ENCODE data around the gene FOXP4.

Gene FOXP4

GRCh38 chr6:41531591-41532582, 14.3 kb upstream of the FOXP4 start:
- TF ChIP-seq, protein P1, sequence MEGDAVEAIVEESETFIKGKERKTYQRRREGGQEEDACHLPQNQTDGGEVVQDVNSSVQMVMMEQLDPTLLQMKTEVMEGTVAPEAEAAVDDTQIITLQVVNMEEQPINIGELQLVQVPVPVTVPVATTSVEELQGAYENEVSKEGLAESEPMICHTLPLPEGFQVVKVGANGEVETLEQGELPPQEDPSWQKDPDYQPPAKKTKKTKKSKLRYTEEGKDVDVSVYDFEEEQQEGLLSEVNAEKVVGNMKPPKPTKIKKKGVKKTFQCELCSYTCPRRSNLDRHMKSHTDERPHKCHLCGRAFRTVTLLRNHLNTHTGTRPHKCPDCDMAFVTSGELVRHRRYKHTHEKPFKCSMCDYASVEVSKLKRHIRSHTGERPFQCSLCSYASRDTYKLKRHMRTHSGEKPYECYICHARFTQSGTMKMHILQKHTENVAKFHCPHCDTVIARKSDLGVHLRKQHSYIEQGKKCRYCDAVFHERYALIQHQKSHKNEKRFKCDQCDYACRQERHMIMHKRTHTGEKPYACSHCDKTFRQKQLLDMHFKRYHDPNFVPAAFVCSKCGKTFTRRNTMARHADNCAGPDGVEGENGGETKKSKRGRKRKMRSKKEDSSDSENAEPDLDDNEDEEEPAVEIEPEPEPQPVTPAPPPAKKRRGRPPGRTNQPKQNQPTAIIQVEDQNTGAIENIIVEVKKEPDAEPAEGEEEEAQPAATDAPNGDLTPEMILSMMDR (conservative IDR thresholded peaks at IDR 0.05): no peak
- TF ChIP-seq ZFX (IDR thresholded peaks at IDR 0.05): no peak
- no peak overlapping the region for H3K27ac ChIP-seq

GRCh38 chr6:41535766-41536165, 10.4 kb upstream of the FOXP4 start:
- TF ChIP-seq, protein P1 (conservative IDR thresholded peaks at IDR 0.05): no peak
- TF ChIP-seq ZFX (IDR thresholded peaks at IDR 0.05): no peak

DNA sequence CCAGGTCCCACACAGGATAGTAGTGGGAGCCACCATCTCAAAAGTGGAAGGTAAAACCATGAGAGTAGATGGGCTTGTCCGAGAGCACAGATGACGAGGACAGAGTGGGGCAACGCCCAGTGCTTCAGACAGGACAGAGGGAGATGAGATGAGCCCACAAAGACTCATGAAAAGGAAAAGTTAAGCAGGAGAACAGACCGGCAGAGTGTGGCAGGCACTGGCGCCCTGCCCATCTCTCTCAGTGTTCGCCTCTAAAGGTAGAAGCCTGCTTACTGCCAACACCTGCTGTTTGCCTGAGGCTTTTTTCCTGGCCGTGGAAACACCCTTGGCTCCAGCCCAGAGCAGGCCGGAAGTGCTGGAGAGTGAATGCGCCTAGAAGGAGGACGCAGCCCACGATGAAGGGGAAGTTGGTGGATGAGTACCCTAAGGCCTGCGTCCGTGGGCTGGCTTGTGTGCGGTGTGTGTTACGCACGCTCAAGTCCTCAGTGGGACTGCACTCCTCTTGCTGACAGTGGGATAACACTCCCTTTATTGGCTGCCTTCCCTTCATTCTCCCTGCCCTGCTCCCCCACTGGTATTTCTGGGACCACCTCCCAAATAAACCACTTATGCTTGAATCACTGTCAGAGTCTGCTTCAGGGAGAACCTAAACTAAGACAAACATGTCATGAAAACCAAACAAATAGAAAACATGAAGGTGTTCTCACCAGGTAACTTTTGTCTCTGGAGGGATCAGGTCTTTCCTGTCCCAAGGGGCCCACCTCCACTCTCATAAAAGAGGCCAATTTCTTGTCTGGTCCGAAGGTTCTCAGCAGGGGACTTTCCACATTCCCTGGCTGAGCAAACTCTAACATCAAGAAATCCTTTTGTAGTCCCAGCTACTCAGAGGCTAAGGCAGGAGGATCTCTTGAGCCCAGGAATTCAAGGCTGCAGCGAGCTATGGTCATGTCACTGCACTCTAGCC, 9.1 kb upstream of the FOXP4 start:
- H3K27ac ChIP-seq: peak overlapping the region; percentile 72
- no peak for TF ChIP-seq ZFX (IDR thresholded peaks at IDR 0.05)
- TF ChIP-seq, protein P1 (conservative IDR thresholded peaks at IDR 0.05): no peak

More at GRCh38 chr6:41535766-41536165, 10.4 kb upstream of the FOXP4 start:
- no peak overlapping the region; the same call in 1 of the 2 replicates for H3K27ac ChIP-seq

DNA sequence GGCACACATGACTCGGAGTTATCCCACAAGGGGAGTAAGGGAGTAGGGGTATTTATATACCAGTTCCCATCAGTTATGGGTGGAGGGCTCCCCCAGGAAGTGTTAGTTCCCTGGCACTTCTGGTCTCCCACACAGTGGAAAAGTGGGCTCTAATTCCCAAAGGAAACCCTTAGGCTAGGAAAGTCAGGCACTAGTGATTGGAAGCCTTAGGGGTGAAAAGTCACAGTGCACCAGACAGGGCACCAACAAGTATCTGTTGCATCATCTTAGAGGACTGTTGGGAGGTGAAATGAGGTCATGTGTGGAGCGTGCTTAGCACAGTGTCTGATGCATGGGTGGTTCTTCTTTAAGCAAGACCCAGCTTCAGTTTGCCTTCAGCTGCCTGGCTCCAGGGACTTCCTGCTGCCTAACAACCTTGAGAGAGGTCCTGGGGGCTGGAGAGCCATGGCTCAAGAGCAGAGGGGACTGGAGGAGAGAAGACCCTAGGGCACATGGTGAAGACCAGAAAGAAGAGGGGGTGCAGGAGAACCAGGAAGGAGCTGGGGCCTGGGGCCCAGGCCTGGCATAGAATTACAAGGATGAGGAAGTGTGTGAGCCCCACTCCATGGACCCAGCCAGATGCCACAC, 7.5 kb upstream of the FOXP4 start:
- no peak for TF ChIP-seq ZFX (IDR thresholded peaks at IDR 0.05)
- TF ChIP-seq, protein P1 (conservative IDR thresholded peaks at IDR 0.05): no peak
- H3K27ac ChIP-seq: no peak overlapping the region; the same call in 1 of the 2 replicates

DNA sequence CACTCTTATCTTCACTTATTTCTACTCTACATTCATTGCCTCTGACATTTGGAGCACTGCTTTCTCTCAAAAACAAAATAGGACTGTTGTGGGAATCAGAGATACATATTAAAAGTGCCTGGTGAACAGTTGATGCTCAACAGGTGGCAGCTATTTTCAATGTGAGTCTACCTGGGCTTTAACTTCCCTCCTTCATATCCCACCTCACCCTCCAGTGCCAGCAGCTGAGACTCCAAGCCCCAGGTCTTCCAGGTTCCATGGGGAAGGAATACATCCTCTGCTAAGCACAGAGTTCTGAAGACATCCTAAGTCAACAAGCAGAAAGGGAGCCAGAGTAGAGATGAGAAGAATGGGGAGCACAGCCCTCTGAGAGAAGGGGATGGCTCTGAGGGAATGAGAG, 7.0 kb upstream of the FOXP4 start:
- no peak overlapping the region for H3K27ac ChIP-seq
- TF ChIP-seq, protein P1 (conservative IDR thresholded peaks at IDR 0.05): no peak
- TF ChIP-seq ZFX (IDR thresholded peaks at IDR 0.05): no peak

DNA sequence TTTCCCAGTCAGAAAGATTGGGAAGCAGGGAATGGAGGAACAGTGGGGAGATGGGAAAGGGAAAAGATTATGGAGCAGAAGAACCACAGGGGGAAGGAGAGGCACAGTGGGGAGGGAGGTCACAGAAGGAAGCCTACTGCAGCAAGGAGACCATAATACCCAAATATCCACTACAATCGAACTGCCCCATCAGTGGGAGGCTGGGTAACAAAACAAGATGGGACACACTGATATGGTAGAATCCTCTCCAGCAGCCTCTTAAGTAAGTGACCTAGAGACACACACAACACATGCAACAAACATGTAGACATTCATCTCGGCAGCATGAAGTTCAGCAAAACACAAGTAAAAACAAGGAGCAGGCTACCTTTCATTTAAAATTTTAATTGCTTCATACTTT, 4.8 kb upstream of the FOXP4 start:
- H3K27ac ChIP-seq: no peak overlapping the region
- no peak for TF ChIP-seq ZFX (IDR thresholded peaks at IDR 0.05)
- TF ChIP-seq, protein P1 (conservative IDR thresholded peaks at IDR 0.05): no peak
